Measurements from ENCODE around the gene ZNF853.

- TF ChIP-seq CTCF (IDR thresholded peaks at IDR 0.05) (no peak), POLR2AphosphoS5 (IDR thresholded peaks at IDR 0.05) (no peak), POLR2A (IDR thresholded peaks at IDR 0.05) (no peak)
Measured at GRCh38 chr7:6642239-6642839, 26.9 kb downstream of the ZNF853 start.

Measured in suprapubic skin (tissue), 4 donors.